Measurements from ENCODE around the gene WFDC1.

DNA sequence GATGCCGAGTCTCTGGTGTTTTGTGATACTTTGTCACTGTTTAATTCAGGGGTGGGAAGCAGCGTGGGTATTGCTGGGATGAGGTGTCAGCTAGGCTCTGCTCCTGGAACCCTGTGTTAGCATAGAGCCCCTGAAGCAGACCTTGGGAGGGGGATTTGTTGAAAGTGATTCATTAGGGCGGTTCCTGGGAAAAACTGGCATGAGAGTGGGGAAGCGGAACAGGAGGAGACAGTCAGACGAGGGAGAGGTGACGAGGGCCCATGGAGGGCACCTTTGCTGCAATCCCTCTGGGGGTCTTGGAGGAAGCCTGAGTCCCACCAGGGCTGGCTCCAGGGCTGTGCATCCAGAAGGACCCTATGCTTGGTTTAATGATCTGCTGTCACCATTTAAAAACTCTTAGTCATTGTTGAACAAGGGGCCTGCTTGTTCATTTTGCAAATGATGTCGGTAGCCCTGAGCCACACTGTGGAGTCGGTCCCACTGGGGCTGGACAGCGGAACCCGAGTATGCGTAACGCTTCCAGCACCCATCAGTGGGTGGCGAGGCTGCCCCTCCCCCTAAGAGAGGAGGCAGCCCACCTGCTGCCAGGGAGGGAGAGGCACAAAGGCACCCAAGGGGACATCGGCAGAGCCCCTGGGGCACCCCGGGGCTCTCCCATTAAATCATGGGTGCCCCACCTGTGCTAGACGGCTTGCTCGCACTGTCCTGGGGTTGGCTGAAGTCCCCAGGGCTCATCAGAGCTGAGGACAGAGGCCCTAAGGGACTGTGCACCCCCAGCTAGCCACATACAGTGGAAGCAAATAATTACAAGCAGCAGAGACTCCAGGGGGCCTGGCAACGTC is 35.4 kb downstream of the WFDC1 start:
- TF ChIP-seq, protein P1, sequence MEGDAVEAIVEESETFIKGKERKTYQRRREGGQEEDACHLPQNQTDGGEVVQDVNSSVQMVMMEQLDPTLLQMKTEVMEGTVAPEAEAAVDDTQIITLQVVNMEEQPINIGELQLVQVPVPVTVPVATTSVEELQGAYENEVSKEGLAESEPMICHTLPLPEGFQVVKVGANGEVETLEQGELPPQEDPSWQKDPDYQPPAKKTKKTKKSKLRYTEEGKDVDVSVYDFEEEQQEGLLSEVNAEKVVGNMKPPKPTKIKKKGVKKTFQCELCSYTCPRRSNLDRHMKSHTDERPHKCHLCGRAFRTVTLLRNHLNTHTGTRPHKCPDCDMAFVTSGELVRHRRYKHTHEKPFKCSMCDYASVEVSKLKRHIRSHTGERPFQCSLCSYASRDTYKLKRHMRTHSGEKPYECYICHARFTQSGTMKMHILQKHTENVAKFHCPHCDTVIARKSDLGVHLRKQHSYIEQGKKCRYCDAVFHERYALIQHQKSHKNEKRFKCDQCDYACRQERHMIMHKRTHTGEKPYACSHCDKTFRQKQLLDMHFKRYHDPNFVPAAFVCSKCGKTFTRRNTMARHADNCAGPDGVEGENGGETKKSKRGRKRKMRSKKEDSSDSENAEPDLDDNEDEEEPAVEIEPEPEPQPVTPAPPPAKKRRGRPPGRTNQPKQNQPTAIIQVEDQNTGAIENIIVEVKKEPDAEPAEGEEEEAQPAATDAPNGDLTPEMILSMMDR (IDR thresholded peaks at IDR 0.05): no peak
- TF ChIP-seq ZFX (IDR thresholded peaks at IDR 0.05; ENCODE audit: borderline replicate concordance): no peak
